PFSK-1 (cell line): Measurements from ENCODE around the gene HBZ.
"Not testable (repeated sequence)": the region's sequence is repeated elsewhere in the genome, so short reads cannot be mapped to it uniquely, and the experiment has no call there.

Source experiments
- FOXP2 ChIP-seq: optimal IDR thresholded peaks from 2 replicates; pipeline ENCODE3; 2011; ENCODE audit warnings: borderline replicate concordance, control low read depth, inconsistent platforms; ENCODE audit not compliant: insufficient read depth; ENCODE audit errors: extremely low read length, extremely low read depth
- POLR2AphosphoS5 ChIP-seq: IDR thresholded peaks from 2 replicates; pipeline ENCODE4 v1.6.1; 2012; ENCODE audit warnings: low read depth, mild to moderate bottlenecking, control low read depth, low read length, moderate library complexity
- REST ChIP-seq, 2 experiments: IDR thresholded peaks; 2 replicates each; pipeline versions ENCODE4 v1.6.1 to v1.8.0; 2011 to 2012; ENCODE audit warnings: low read depth in 2 of 2, low read length in 2 of 2, control low read depth in 1 of 2, inconsistent platforms in 1 of 2, mild to moderate bottlenecking in 1 of 2, moderate library complexity in 1 of 2; ENCODE audit not compliant: insufficient read depth in 1 of 2
- SIN3A ChIP-seq: IDR thresholded peaks from 2 replicates; pipeline ENCODE4 v1.6.1; 2012; ENCODE audit warnings: mild to moderate bottlenecking, low read length, moderate library complexity, borderline replicate concordance; ENCODE audit not compliant: insufficient read depth
- TAF1 ChIP-seq: IDR thresholded peaks from 2 replicates; pipeline ENCODE4 v1.6.1; 2012; ENCODE audit warnings: low read length, control low read depth, borderline replicate concordance; ENCODE audit not compliant: insufficient read depth

HBZ gene

GRCh38 chr16:170788-171187 is 18.3 kb downstream of the HBZ start:
- TF ChIP-seq REST (IDR thresholded peaks at IDR 0.05; ENCODE audit: insufficient read depth in 1 of 2, low read depth in 2 of 2, low read length in 2 of 2) (no peak), SIN3A (no peak), TAF1 (no peak), POLR2AphosphoS5 (no peak), FOXP2 (no peak)

- TF ChIP-seq POLR2AphosphoS5, TAF1, FOXP2: not testable (repeated sequence)
Observed at GRCh38 chr16:172374-172941, 20.0 kb downstream of the HBZ start, which contains the start of gene HBA2. Gene HBA2 (plus strand): TSS chr16:172876. CDS start chr16:172913, 37 bp downstream.

GRCh38 chr16:173928-174769 is 21.7 kb downstream of the HBZ start:
- peak; percentile 65 to 82 for TF ChIP-seq REST (IDR thresholded peaks at IDR 0.05; ENCODE audit: insufficient read depth in 1 of 2, low read depth in 2 of 2, low read length in 2 of 2)

GRCh38 chr16:175011-175949 is 22.8 kb downstream of the HBZ start:
- no peak for TF ChIP-seq TAF1
- no peak; a peak in 1 of 4 replicates for TF ChIP-seq REST (IDR thresholded peaks at IDR 0.05; ENCODE audit: insufficient read depth in 1 of 2, low read depth in 2 of 2, low read length in 2 of 2)
- TF ChIP-seq SIN3A, result no peak
- TF ChIP-seq FOXP2, result no peak

GRCh38 chr16:176477-177382 is 24.3 kb downstream of the HBZ start, which contains the start of gene HBA1:
Gene HBA1 (plus strand): TSS chr16:176680. CDS start chr16:176717, 37 bp downstream.
- TF ChIP-seq TAF1; SIN3A; REST (IDR thresholded peaks at IDR 0.05; ENCODE audit: insufficient read depth in 1 of 2, low read depth in 2 of 2, low read length in 2 of 2): not testable (repeated sequence)
